Measurements from ENCODE around the gene TES.

TES gene

GRCh38 chr7:116249969-116250553 lies 39.7 kb downstream of the TES start:
- H3K27me3 ChIP-seq (replicated peaks; ENCODE audit: control insufficient read depth, insufficient read depth, low read length) = no peaks in the 10 kb centered on the region
- no peak overlapping the region for H3K4me3 ChIP-seq (ENCODE audit: low read length)
- H3K36me3 ChIP-seq (ENCODE audit: control insufficient read depth, insufficient read depth, low read length, severe bottlenecking) = no peaks in the 10 kb centered on the region
- H3K9ac ChIP-seq (ENCODE audit: low read length) = no peak overlapping the region
- H3K4me1 ChIP-seq (ENCODE audit: control insufficient read depth, insufficient read depth, low read length) = no peaks in the 10 kb centered on the region
- H3K9me3 ChIP-seq (ENCODE audit: control insufficient read depth, low read length) = no peaks in the 10 kb centered on the region
- peak; percentile 35 for DNase-seq (ENCODE audit: low read depth)

GRCh38 chr7:116251675-116252074 lies 41.3 kb downstream of the TES start:
- no peak for DNase-seq (ENCODE audit: low read depth)
- Histone ChIP-seq H3K4me1 (ENCODE audit: control insufficient read depth, insufficient read depth, low read length) (no peaks in the 10 kb centered on the region), H3K27me3 (replicated peaks; ENCODE audit: control insufficient read depth, insufficient read depth, low read length) (no peaks in the 10 kb centered on the region), H3K4me3 (ENCODE audit: low read length) (no peak overlapping the region), H3K9me3 (ENCODE audit: control insufficient read depth, low read length) (no peaks in the 10 kb centered on the region), H3K36me3 (ENCODE audit: control insufficient read depth, insufficient read depth, low read length, severe bottlenecking) (no peaks in the 10 kb centered on the region), H3K9ac (ENCODE audit: low read length) (no peak overlapping the region)

GRCh38 chr7:116252249-116252648 lies 41.9 kb downstream of the TES start:
- Histone ChIP-seq H3K27me3 (replicated peaks; ENCODE audit: control insufficient read depth, insufficient read depth, low read length) (no peaks in the 10 kb centered on the region), H3K9ac (ENCODE audit: low read length) (no peak overlapping the region), H3K36me3 (ENCODE audit: control insufficient read depth, insufficient read depth, low read length, severe bottlenecking) (no peaks in the 10 kb centered on the region), H3K4me3 (ENCODE audit: low read length) (no peak overlapping the region), H3K4me1 (ENCODE audit: control insufficient read depth, insufficient read depth, low read length) (no peaks in the 10 kb centered on the region), H3K9me3 (ENCODE audit: control insufficient read depth, low read length) (no peaks in the 10 kb centered on the region)
- no peak for DNase-seq (ENCODE audit: low read depth)

GRCh38 chr7:116257156-116257555 lies 46.8 kb downstream of the TES start:
- no peak overlapping the region for H3K9ac ChIP-seq (ENCODE audit: low read length)
- no peaks in the 10 kb centered on the region for H3K9me3 ChIP-seq (ENCODE audit: control insufficient read depth, low read length)
- H3K36me3 ChIP-seq (ENCODE audit: control insufficient read depth, insufficient read depth, low read length, severe bottlenecking) = no peaks in the 10 kb centered on the region
- no peaks in the 10 kb centered on the region for H3K27me3 ChIP-seq (replicated peaks; ENCODE audit: control insufficient read depth, insufficient read depth, low read length)
- H3K4me1 ChIP-seq (ENCODE audit: control insufficient read depth, insufficient read depth, low read length) = peaks cover 13% of the 10 kb centered on the region
- H3K4me3 ChIP-seq (ENCODE audit: low read length) = no peak overlapping the region
- DNase-seq (ENCODE audit: low read depth) = no peak

GRCh38 chr7:116258734-116259133 lies 48.4 kb downstream of the TES start:
- DNase-seq (ENCODE audit: low read depth) = peak; percentile 89
- Histone ChIP-seq H3K27me3 (replicated peaks; ENCODE audit: control insufficient read depth, insufficient read depth, low read length) (no peaks in the 10 kb centered on the region), H3K9ac (ENCODE audit: low read length) (peak overlapping the region; percentile 67), H3K9me3 (ENCODE audit: control insufficient read depth, low read length) (no peaks in the 10 kb centered on the region), H3K4me3 (ENCODE audit: low read length) (no peak overlapping the region), H3K4me1 (ENCODE audit: control insufficient read depth, insufficient read depth, low read length) (peaks cover 13% of the 10 kb centered on the region), H3K36me3 (ENCODE audit: control insufficient read depth, insufficient read depth, low read length, severe bottlenecking) (no peaks in the 10 kb centered on the region)

GRCh38 chr7:116259156-116259870 lies 49.0 kb downstream of the TES start:
- peak; percentile 27 for DNase-seq (ENCODE audit: low read depth)
- Histone ChIP-seq H3K4me3 (ENCODE audit: low read length) (no peak overlapping the region), H3K9me3 (ENCODE audit: control insufficient read depth, low read length) (no peaks in the 10 kb centered on the region), H3K27me3 (replicated peaks; ENCODE audit: control insufficient read depth, insufficient read depth, low read length) (no peaks in the 10 kb centered on the region), H3K36me3 (ENCODE audit: control insufficient read depth, insufficient read depth, low read length, severe bottlenecking) (no peaks in the 10 kb centered on the region), H3K9ac (ENCODE audit: low read length) (peak overlapping the region; percentile 67), H3K4me1 (ENCODE audit: control insufficient read depth, insufficient read depth, low read length) (peaks cover 13% of the 10 kb centered on the region)

- Histone ChIP-seq H3K4me3 (ENCODE audit: low read length) (no peak overlapping the region), H3K27me3 (replicated peaks; ENCODE audit: control insufficient read depth, insufficient read depth, low read length) (no peaks in the 10 kb centered on the region), H3K4me1 (ENCODE audit: control insufficient read depth, insufficient read depth, low read length) (peaks cover 13% of the 10 kb centered on the region), H3K9me3 (ENCODE audit: control insufficient read depth, low read length) (no peaks in the 10 kb centered on the region), H3K36me3 (ENCODE audit: control insufficient read depth, insufficient read depth, low read length, severe bottlenecking) (no peaks in the 10 kb centered on the region), H3K9ac (ENCODE audit: low read length) (no peak overlapping the region)
- peak; percentile 75 for DNase-seq (ENCODE audit: low read depth)
These were observed 49.6 kb downstream of the TES start for GRCh38 chr7:116259871-116260440.

GRCh38 chr7:116261904-116262303 lies 51.6 kb downstream of the TES start:
- Histone ChIP-seq H3K9me3 (ENCODE audit: control insufficient read depth, low read length) (no peaks in the 10 kb centered on the region), H3K27me3 (replicated peaks; ENCODE audit: control insufficient read depth, insufficient read depth, low read length) (no peaks in the 10 kb centered on the region), H3K9ac (ENCODE audit: low read length) (no peak overlapping the region), H3K4me3 (ENCODE audit: low read length) (no peak overlapping the region), H3K36me3 (ENCODE audit: control insufficient read depth, insufficient read depth, low read length, severe bottlenecking) (no peaks in the 10 kb centered on the region), H3K4me1 (ENCODE audit: control insufficient read depth, insufficient read depth, low read length) (peaks cover 20% of the 10 kb centered on the region)
- no peak for DNase-seq (ENCODE audit: low read depth)

- no peak for DNase-seq (ENCODE audit: low read depth)
- Histone ChIP-seq H3K9ac (ENCODE audit: low read length) (no peak overlapping the region), H3K36me3 (ENCODE audit: control insufficient read depth, insufficient read depth, low read length, severe bottlenecking) (no peaks in the 10 kb centered on the region), H3K4me3 (ENCODE audit: low read length) (no peak overlapping the region), H3K27me3 (replicated peaks; ENCODE audit: control insufficient read depth, insufficient read depth, low read length) (no peaks in the 10 kb centered on the region), H3K9me3 (ENCODE audit: control insufficient read depth, low read length) (no peaks in the 10 kb centered on the region), H3K4me1 (ENCODE audit: control insufficient read depth, insufficient read depth, low read length) (peaks cover 42% of the 10 kb centered on the region)
These were observed 55.5 kb downstream of the TES start for GRCh38 chr7:116265881-116266280.

- no peak for DNase-seq (ENCODE audit: low read depth)
- Histone ChIP-seq H3K36me3 (ENCODE audit: control insufficient read depth, insufficient read depth, low read length, severe bottlenecking) (no peaks in the 10 kb centered on the region), H3K9me3 (ENCODE audit: control insufficient read depth, low read length) (no peaks in the 10 kb centered on the region), H3K4me3 (ENCODE audit: low read length) (no peak overlapping the region), H3K9ac (ENCODE audit: low read length) (no peak overlapping the region), H3K27me3 (replicated peaks; ENCODE audit: control insufficient read depth, insufficient read depth, low read length) (no peaks in the 10 kb centered on the region), H3K4me1 (ENCODE audit: control insufficient read depth, insufficient read depth, low read length) (peaks cover 64% of the 10 kb centered on the region)
These were observed 59.1 kb downstream of the TES start for GRCh38 chr7:116269466-116269865.

GRCh38 chr7:116271161-116271913 lies 61.0 kb downstream of the TES start:
- no peaks in the 10 kb centered on the region for H3K36me3 ChIP-seq (ENCODE audit: control insufficient read depth, insufficient read depth, low read length, severe bottlenecking)
- peak overlapping the region; percentile 84 for H3K9ac ChIP-seq (ENCODE audit: low read length)
- DNase-seq (ENCODE audit: low read depth) = peak; percentile 79
- H3K9me3 ChIP-seq (ENCODE audit: control insufficient read depth, low read length) = no peaks in the 10 kb centered on the region
- peaks cover 61% of the 10 kb centered on the region for H3K4me1 ChIP-seq (ENCODE audit: control insufficient read depth, insufficient read depth, low read length)
- no peaks in the 10 kb centered on the region for H3K27me3 ChIP-seq (replicated peaks; ENCODE audit: control insufficient read depth, insufficient read depth, low read length)
- peak overlapping the region; percentile 70 for H3K4me3 ChIP-seq (ENCODE audit: low read length)

Measured in adipocyte (in vitro differentiated cells).